Liver (tissue), 9 donors: ENCODE data around the gene VAV3. TPM values are rescaled to one million over a fixed set of nuclear protein-coding genes. Genes with fewer than 3 reads are reported as not detected.

Source experiments
- DNase-seq: peaks from one replicate; pipeline ENCODE4 v3.0.0-alpha.2; 2017; ENCODE audit warnings: low spot score
- H3K27ac ChIP-seq, 2 donors: one replicate each; pipeline ENCODE4 v1.7.0; 2013; ENCODE audit warnings: inconsistent platforms in 2 of 2, low read length in 2 of 2, control low read depth in 1 of 2, low read depth in 1 of 2, mild to moderate bottlenecking in 1 of 2
- H3K27me3 ChIP-seq, 4 donors: one replicate each; pipeline versions ENCODE4 v1.6.1 to v1.7.0; 2013; ENCODE audit warnings: low read length in 3 of 4, inconsistent platforms in 1 of 4, mild to moderate bottlenecking in 1 of 4, moderate library complexity in 1 of 4; ENCODE audit not compliant: control insufficient read depth in 4 of 4, insufficient read depth in 4 of 4
- H3K36me3 ChIP-seq, 4 donors: one replicate each; pipeline versions ENCODE4 v1.6.1 to v1.7.0; 2013; ENCODE audit warnings: low read length in 3 of 4, mild to moderate bottlenecking in 3 of 4, low read depth in 1 of 4, moderate library complexity in 1 of 4; ENCODE audit not compliant: control insufficient read depth in 4 of 4, insufficient read depth in 3 of 4
- H3K4me1 ChIP-seq, 4 donors: one replicate each; pipeline versions ENCODE4 v1.6.1 to v1.7.0; 2013; ENCODE audit warnings: low read length in 3 of 4, mild to moderate bottlenecking in 3 of 4, moderate library complexity in 1 of 4; ENCODE audit not compliant: control insufficient read depth in 4 of 4, insufficient read depth in 4 of 4
- H3K4me3 ChIP-seq, 3 donors: one replicate each; pipeline versions ENCODE4 v1.6.1 to v1.7.0; 2013; ENCODE audit warnings: low read length in 3 of 3, control low read depth in 1 of 3, low read depth in 1 of 3, mild to moderate bottlenecking in 1 of 3
- H3K9ac ChIP-seq, 2 donors: one replicate each; pipeline ENCODE4 v1.7.0; 2013; ENCODE audit warnings: low read length in 2 of 2, mild to moderate bottlenecking in 2 of 2, moderate library complexity in 2 of 2, control low read depth in 1 of 2, low read depth in 1 of 2
- H3K9me3 ChIP-seq, 4 donors: one replicate each; pipeline versions ENCODE4 v1.6.1 to v1.7.0; 2013; ENCODE audit warnings: low read length in 3 of 4; ENCODE audit not compliant: control insufficient read depth in 4 of 4
- ATF3 ChIP-seq: IDR thresholded peaks from 2 replicates; pipeline ENCODE4 v1.6.1; 2016; ENCODE audit warnings: antibody characterized with exemption
- CTCF ChIP-seq: fragments of 150-350 bp; IDR thresholded peaks from 2 replicates; pipeline ENCODE4 v1.5.1; 2017; ENCODE audit warnings: improper control_type of control experiment, low read depth, low read length; ENCODE audit not compliant: missing input control
- EGR1 ChIP-seq, 2 donors: IDR thresholded peaks; 2 replicates each; pipeline ENCODE4 v1.6.1; 2016 to 2018; ENCODE audit warnings: antibody characterized with exemption in 2 of 2, low read depth in 2 of 2
- FOXA1 ChIP-seq: IDR thresholded peaks from 2 replicates; pipeline ENCODE4 v1.6.1; 2016; ENCODE audit warnings: antibody characterized with exemption
- FOXA2 ChIP-seq: IDR thresholded peaks from 2 replicates; pipeline ENCODE4 v1.6.1; 2016; ENCODE audit warnings: antibody characterized with exemption
- GABPA ChIP-seq, 2 donors: IDR thresholded peaks in 1 of 2; conservative IDR thresholded peaks in 1 of 2; 2 replicates each; pipeline ENCODE4 v1.6.1; 2016; ENCODE audit warnings: antibody characterized with exemption in 2 of 2, mild to moderate bottlenecking in 1 of 2, moderate library complexity in 1 of 2
- HNF4A ChIP-seq, 2 donors: conservative IDR thresholded peaks; 2 replicates each; pipeline ENCODE4 v1.6.1; 2016; ENCODE audit warnings: antibody characterized with exemption in 2 of 2, mild to moderate bottlenecking in 2 of 2
- HNF4G ChIP-seq: IDR thresholded peaks from 2 replicates; pipeline ENCODE4 v1.6.1; 2016; ENCODE audit warnings: antibody characterized with exemption
- JUND ChIP-seq, 2 donors: IDR thresholded peaks; 2 replicates each; pipeline ENCODE4 v1.6.1; 2016; ENCODE audit warnings: antibody characterized with exemption in 2 of 2
- MAX ChIP-seq: IDR thresholded peaks from 2 replicates; pipeline ENCODE4 v1.6.1; 2016; ENCODE audit warnings: antibody characterized with exemption
- NR2F2 ChIP-seq: IDR thresholded peaks from 2 replicates; pipeline ENCODE4 v1.6.1; 2016; ENCODE audit warnings: antibody characterized with exemption
- RAD21 ChIP-seq, 2 donors: IDR thresholded peaks; 2 replicates each; pipeline ENCODE4 v1.6.1; 2016; ENCODE audit warnings: antibody characterized with exemption in 2 of 2, mild to moderate bottlenecking in 2 of 2
- REST ChIP-seq: IDR thresholded peaks from 2 replicates; pipeline ENCODE4 v1.6.1; 2016; ENCODE audit warnings: antibody characterized with exemption, mild to moderate bottlenecking
- RXRA ChIP-seq, 2 donors: IDR thresholded peaks; 2 replicates each; pipeline ENCODE4 v1.6.1; 2017 to 2018; ENCODE audit warnings: antibody characterized with exemption in 2 of 2, mild to moderate bottlenecking in 1 of 2
- SP1 ChIP-seq: IDR thresholded peaks from 2 replicates; pipeline ENCODE4 v1.6.1; 2018; ENCODE audit warnings: antibody characterized with exemption, mild to moderate bottlenecking
- TAF1 ChIP-seq: conservative IDR thresholded peaks from 2 replicates; pipeline ENCODE4 v1.6.1; 2016; ENCODE audit warnings: antibody characterized with exemption, mild to moderate bottlenecking
- YY1 ChIP-seq: IDR thresholded peaks from 2 replicates; pipeline ENCODE4 v1.6.1; 2016; ENCODE audit warnings: antibody characterized with exemption, mild to moderate bottlenecking
- ZBTB33 ChIP-seq: IDR thresholded peaks from 2 replicates; pipeline ENCODE4 v1.6.1; 2016; ENCODE audit warnings: antibody characterized with exemption
- WGBS: extraction: QIAGEN DNeasy Blood & Tissue Kit; methylation state at CpG from one replicate; pipeline ENCODE4 v1.1.7; 2013; 5-methylcytosine and 5-hydroxymethylcytosine counted together
- polyA plus RNA-seq, 2 donors: library from polyadenylated mRNA; stranded (reverse) in 1 of 2; unstranded in 1 of 2; fragments of 200-250 nt in 1 of 2; fragments of >200 nt in 1 of 2; fragmentation: Nextera tagmentation in 1 of 2; extraction: Ambion mirVana in 1 of 2; gene quantifications; one replicate each; pipeline versions ENCODE4 v1.2.1 to v1.2.3, GENCODE V29; 2013 to 2015
- total RNA-seq, 2 donors: library from RNA; depleted of rRNA; stranded (reverse); fragments of >200 nt; gene quantifications; one replicate each; pipeline ENCODE4 v1.2.3, GENCODE V29; 2014
- donor health status: healthy.
- donor health status: healthy.
- donor health status: healthy.
- donor health status: healthy.
- donor health status: healthy.

Gene VAV3
- total and polyA plus RNA-seq, 4 donors = 0.46 to 4.8 (median 2.7) TPM

- H3K36me3 ChIP-seq = no peaks in the 10 kb centered on the region
- H3K9me3 ChIP-seq = no peaks in the 10 kb centered on the region
- no peak overlapping the region for H3K27ac ChIP-seq
- H3K4me1 ChIP-seq = no peaks in the 10 kb centered on the region
- no peak for DNase-seq
- no peaks in the 10 kb centered on the region for H3K27me3 ChIP-seq
- TF ChIP-seq MAX (no peak), REST (no peak), FOXA2 (no peak), YY1 (no peak), HNF4G (no peak), ZBTB33 (no peak), FOXA1 (no peak), GABPA (IDR thresholded peaks at IDR 0.05 in 1 of 2, conservative IDR thresholded peaks at IDR 0.05 in 1 of 2) (no peak), JUND (IDR thresholded peaks at IDR 0.05) (no peak), NR2F2 (no peak), HNF4A (conservative IDR thresholded peaks at IDR 0.05) (no peak), EGR1 (IDR thresholded peaks at IDR 0.05; ENCODE audit: low read depth in 2 of 2) (no peak), SP1 (no peak), ATF3 (no peak), CTCF (no peak), RXRA (IDR thresholded peaks at IDR 0.05) (no peak), RAD21 (IDR thresholded peaks at IDR 0.05) (no peak), TAF1 (no peak)
- 79% methylated on average over 2 of the region's 2 CpGs for WGBS
- no peak overlapping the region for H3K4me3 ChIP-seq
- no peak overlapping the region for H3K9ac ChIP-seq
These were observed 37.2 kb downstream of the VAV3 start for GRCh38 chr1:107927820-107928219.
